ENCODE data around the gene PSPH.
"Not testable (repeated sequence)": the region's sequence is repeated elsewhere in the genome, so short reads cannot be mapped to it uniquely, and the experiment has no call there.

The PSPH gene

DNA sequence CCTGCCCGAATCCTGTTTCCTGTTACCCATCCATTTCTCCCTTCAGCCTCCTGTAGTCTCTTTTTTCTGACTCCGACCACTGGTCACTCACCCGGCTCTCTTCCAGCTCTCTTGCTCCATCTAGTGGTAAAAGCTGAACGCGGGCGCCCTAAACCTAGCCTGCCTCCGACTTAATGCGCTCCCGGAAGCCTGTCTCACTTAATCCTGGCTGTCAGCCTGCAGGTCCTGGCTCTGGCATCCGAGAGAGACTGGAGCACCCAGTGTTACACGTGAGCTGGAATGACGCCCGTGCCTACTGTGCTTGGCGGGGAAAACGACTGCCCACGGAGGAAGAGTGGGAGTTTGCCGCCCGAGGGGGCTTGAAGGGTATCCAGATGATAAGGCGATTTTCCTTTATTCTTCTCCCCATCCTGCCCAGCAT lies 23.1 kb upstream of the PSPH start:
- peaks cover 10 to 19% (median 17%) of the 10 kb centered on the region in 10 experiments for H3K4me1 ChIP-seq
- H3K36me3 ChIP-seq = peaks cover 64 to 98% (median 83%) of the 10 kb centered on the region in 11 experiments
- 0 out of 22 replicates have a peak overlapping the region, but pooled peaks of 1 of the 11 experiments have one; percentile 2 for H3K9ac ChIP-seq
- H3K4me2 ChIP-seq = no peak overlapping the region
- no peak overlapping the region for H3K4me3 ChIP-seq
- H3K27ac ChIP-seq = no peak overlapping the region
- no peak for TF ChIP-seq Cebpa-rat (IDR thresholded peaks at IDR 0.05)
- H3K27me3 ChIP-seq = no peaks in the 10 kb centered on the region
- H3K9me3 ChIP-seq (replicated peaks in 1 of 11) = no peaks in the 10 kb centered on the region
- H4K20me1 ChIP-seq = peaks cover 0 to 40% (median 13%) of the 10 kb centered on the region in 11 experiments; a peak in 11 of 22 replicates

DNA sequence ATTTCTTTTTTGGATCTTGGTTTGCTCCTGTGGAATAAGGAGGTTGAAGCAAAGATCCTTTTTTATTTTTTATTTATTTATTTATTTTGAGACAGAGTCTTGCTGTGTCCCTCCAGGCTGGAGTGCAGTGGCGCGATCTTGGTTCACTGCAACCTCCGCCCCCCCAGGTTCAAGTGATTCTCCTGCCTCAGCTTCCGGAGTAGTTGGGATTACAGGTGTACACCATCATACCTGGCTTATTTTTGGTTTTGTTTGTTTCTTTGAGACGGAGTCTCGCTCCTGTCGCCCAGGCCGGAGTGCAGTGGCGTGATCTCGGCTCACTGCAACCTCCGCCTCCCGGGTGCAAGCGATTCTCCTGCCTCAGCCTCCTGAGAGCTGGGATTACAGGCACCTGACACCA lies 15.1 kb upstream of the PSPH start:
- not testable (repeated sequence) for H3K27me3 ChIP-seq; H3K4me3 ChIP-seq; H3K27ac ChIP-seq; H3K9me3 ChIP-seq (replicated peaks in 1 of 11); H3K9ac ChIP-seq
- Histone ChIP-seq H3K36me3 (peaks cover 43 to 79% (median 69%) of the 10 kb centered on the region in 11 experiments), H4K20me1 (peaks cover 0 to 51% (median 23%) of the 10 kb centered on the region in 11 experiments; a peak in 17 of 22 replicates), H3K4me2 (0 out of 22 replicates have a peak overlapping the region, but pooled peaks of 2 of the 11 experiments have one; percentile 75 to 81), H3K4me1 (peaks cover 34 to 44% (median 39%) of the 10 kb centered on the region in 10 experiments)

DNA sequence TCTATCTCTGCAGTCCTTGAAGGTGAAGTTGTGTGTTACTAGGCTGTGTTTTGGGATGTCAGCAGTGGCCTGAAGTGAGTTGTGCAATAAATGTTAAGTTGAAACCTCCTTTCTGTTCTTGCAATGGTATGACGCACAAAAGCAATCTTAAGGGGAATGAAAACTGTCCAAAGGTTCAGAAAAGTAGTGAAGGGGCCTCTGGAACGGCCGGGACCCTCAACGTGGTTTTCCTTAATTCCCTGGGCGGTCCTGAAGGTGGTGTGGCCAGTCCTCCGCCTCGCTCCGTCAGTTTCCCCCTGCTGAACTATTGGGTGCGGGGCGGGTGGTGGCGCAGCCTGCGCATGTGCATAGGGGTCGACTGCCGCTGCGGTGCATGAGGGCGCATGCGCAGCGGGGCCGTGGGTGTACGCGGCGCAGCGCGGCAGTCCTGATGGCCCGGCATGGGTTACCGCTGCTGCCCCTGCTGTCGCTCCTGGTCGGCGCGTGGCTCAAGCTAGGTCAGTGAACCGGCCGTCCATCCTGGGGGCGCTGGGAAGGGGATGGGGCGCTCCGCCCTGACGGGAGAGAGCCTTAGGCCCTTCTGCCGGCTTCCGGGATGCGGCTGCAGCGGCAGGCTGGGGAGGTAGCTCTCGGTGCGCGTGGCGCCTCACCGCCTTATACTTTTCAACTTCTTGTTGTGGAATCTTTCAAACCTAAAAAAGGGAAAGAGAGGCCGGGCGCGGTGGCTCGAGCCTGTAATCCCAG lies 12.8 kb upstream of the PSPH start, which contains the start of gene SUMF2:
SUMF2 (plus strand) TSS at position 405 of the 744 bp plus-strand sequence; CDS start at position 431, 26 bp downstream.
- Histone ChIP-seq H4K20me1 (peaks cover 0 to 70% (median 40%) of the 10 kb centered on the region in 11 experiments; a peak in 19 of 22 replicates), H3K9me3 (replicated peaks in 1 of 11) (no peaks in the 10 kb centered on the region), H3K4me2 (peak within 1 kb of the TSS; percentile 67 to 90 (median 82)), H3K9ac (peak within 1 kb of the TSS; percentile 87 to 97 (median 93)), H3K27me3 (no peaks in the 10 kb centered on the region), H3K36me3 (peaks cover 43 to 79% (median 69%) of the 10 kb centered on the region in 11 experiments), H3K4me1 (peaks cover 36 to 67% (median 54%) of the 10 kb centered on the region in 10 experiments), H3K27ac (peak within 1 kb of the TSS; percentile 80 to 97 (median 93)), H3K4me3 (peak within 1 kb of the TSS; percentile 73 to 88 (median 82))
- peak; percentile 33 to 91 (median 67); a peak in 14 of 22 replicates for TF ChIP-seq Cebpa-rat (IDR thresholded peaks at IDR 0.05)

DNA sequence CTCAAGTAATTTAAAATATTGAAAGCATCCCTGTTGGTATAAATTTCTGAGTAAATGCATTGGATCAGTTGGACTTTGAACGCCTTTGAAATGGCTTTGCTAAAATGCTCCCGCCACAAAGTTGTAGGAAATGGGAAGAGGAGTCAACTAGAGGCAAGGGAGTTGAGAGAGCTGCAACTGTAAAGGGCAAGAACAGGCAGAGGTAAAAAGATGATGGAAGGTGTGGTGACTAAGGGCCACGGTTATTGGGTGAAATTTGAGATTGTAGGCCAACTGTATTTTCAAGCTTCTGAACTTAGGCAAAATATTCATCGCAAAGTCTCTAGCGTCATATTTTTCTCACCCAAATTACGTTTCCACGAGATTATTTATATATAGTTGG lies 12.2 kb upstream of the PSPH start:
- H3K4me1 ChIP-seq = peaks cover 36 to 72% (median 55%) of the 10 kb centered on the region in 10 experiments
- H3K9ac ChIP-seq = peak overlapping the region; percentile 87 to 97 (median 93)
- peak overlapping the region in 9 of 10 experiments; percentile 73 to 88 (median 82); a peak in 15 of 20 replicates for H3K4me3 ChIP-seq
- H3K27me3 ChIP-seq = no peaks in the 10 kb centered on the region
- peaks cover 0 to 76% (median 46%) of the 10 kb centered on the region in 11 experiments; a peak in 19 of 22 replicates for H4K20me1 ChIP-seq
- peaks cover 43 to 79% (median 69%) of the 10 kb centered on the region in 11 experiments for H3K36me3 ChIP-seq
- no peaks in the 10 kb centered on the region for H3K9me3 ChIP-seq (replicated peaks in 1 of 11)
- TF ChIP-seq Cebpa-rat (IDR thresholded peaks at IDR 0.05) = no peak
- H3K4me2 ChIP-seq = peak overlapping the region; percentile 67 to 90 (median 82)
- H3K27ac ChIP-seq = peak overlapping the region; percentile 80 to 97 (median 93)

DNA sequence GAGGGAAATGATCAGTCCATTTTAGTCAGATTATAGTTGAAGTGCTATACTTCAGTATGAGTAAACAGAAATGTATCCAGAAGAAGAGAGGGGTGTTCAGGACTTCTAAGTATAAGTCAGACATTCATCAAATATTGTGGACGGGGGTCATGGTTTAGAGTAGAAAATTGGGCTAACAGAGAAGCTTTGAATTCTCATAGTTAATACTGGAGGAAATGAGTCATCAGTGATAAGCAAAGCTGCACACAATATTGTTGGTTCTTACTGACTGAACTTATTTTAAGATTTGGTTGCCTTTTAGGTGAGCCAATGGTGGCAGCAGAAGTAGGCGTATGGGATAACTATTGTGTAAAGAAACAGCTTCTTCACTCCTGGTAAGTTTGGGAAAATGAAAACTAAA lies 11.1 kb upstream of the PSPH start:
- Histone ChIP-seq H3K9ac (peak overlapping the region in 9 of 11 experiments; percentile 16 to 95 (median 38); a peak in 11 of 22 replicates), H3K4me1 (peaks cover 36 to 77% (median 55%) of the 10 kb centered on the region in 10 experiments), H4K20me1 (peaks cover 0 to 77% (median 57%) of the 10 kb centered on the region in 11 experiments; a peak in 19 of 22 replicates), H3K36me3 (peaks cover 51 to 79% (median 70%) of the 10 kb centered on the region in 11 experiments), H3K27ac (peak overlapping the region; percentile 5 to 97 (median 93); a peak in 21 of 22 replicates), H3K4me2 (peak overlapping the region; percentile 43 to 86 (median 81)), H3K9me3 (replicated peaks in 1 of 11) (no peaks in the 10 kb centered on the region), H3K27me3 (no peaks in the 10 kb centered on the region), H3K4me3 (peak overlapping the region in 5 of 10 experiments; percentile 2 to 33 (median 13); a peak in 4 of 20 replicates)
- no peak for TF ChIP-seq Cebpa-rat (IDR thresholded peaks at IDR 0.05)

DNA sequence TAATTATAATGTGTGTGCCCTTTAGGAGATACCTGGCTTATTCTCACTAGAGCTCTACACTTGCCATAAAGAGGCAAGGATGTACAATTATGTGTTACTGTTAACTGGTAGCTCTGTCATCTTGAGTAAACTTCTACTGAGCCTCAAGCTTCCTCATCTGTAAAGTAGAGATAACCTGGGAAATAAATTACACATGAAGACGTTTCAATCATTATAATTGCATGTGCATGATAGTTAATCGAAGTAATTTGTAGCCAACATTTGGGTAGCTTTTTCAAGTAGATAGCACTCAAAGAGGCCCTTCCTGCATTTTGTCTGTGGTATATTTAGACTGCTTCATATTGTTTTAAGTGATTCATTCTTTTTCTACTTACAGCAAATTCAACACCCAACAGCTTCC lies 2.7 kb upstream of the PSPH start:
- Histone ChIP-seq H3K36me3 (peaks cover 62 to 67% (median 65%) of the 10 kb centered on the region in 11 experiments), H3K9ac (peak overlapping the region in 8 of 11 experiments; percentile 88 to 99 (median 97); a peak in 10 of 22 replicates), H3K27me3 (no peaks in the 10 kb centered on the region), H4K20me1 (peaks cover 0 to 71% (median 58%) of the 10 kb centered on the region in 11 experiments; a peak in 18 of 22 replicates), H3K4me3 (peak overlapping the region in 7 of 10 experiments; percentile 88 to 100 (median 95); a peak in 10 of 20 replicates), H3K9me3 (replicated peaks in 1 of 11) (no peaks in the 10 kb centered on the region), H3K27ac (peak overlapping the region in 1 of 11 experiments; percentile 91; a peak in 1 of 22 replicates), H3K4me1 (peaks cover 39 to 66% (median 46%) of the 10 kb centered on the region in 10 experiments), H3K4me2 (peak overlapping the region; percentile 81 to 97 (median 90))
- no peak for TF ChIP-seq Cebpa-rat (IDR thresholded peaks at IDR 0.05)

GRCh38 chr7:56053379-56053778 lies 2.1 kb upstream of the PSPH start:
- peak overlapping the region; percentile 88 to 99 (median 96) for H3K9ac ChIP-seq
- peaks cover 38 to 65% (median 45%) of the 10 kb centered on the region in 10 experiments for H3K4me1 ChIP-seq
- H4K20me1 ChIP-seq = peaks cover 0 to 65% (median 52%) of the 10 kb centered on the region in 11 experiments; a peak in 18 of 22 replicates
- peak overlapping the region in 9 of 11 experiments; percentile 22 to 99 (median 95); a peak in 11 of 22 replicates for H3K27ac ChIP-seq
- no peaks in the 10 kb centered on the region for H3K9me3 ChIP-seq (replicated peaks in 1 of 11)
- TF ChIP-seq Cebpa-rat (IDR thresholded peaks at IDR 0.05) = no peak
- peak overlapping the region; percentile 82 to 100 (median 96); a peak in 17 of 20 replicates for H3K4me3 ChIP-seq
- peaks cover 56 to 61% (median 59%) of the 10 kb centered on the region in 11 experiments for H3K36me3 ChIP-seq
- H3K27me3 ChIP-seq = no peaks in the 10 kb centered on the region
- peak overlapping the region; percentile 81 to 97 (median 90) for H3K4me2 ChIP-seq

GRCh38 chr7:56051053-56051338 lies 248 bp downstream of the PSPH start:
- no peak for TF ChIP-seq Cebpa-rat (IDR thresholded peaks at IDR 0.05)
- Histone ChIP-seq H4K20me1 (peaks cover 0 to 42% (median 31%) of the 10 kb centered on the region in 11 experiments; a peak in 18 of 22 replicates), H3K9ac (peak overlapping the region; percentile 88 to 99 (median 96)), H3K4me2 (peak overlapping the region; percentile 67 to 94 (median 85)), H3K27me3 (no peaks in the 10 kb centered on the region), H3K36me3 (peaks cover 32 to 41% (median 36%) of the 10 kb centered on the region in 11 experiments), H3K4me3 (peak overlapping the region; percentile 82 to 100 (median 96)), H3K9me3 (replicated peaks in 1 of 11) (no peaks in the 10 kb centered on the region), H3K4me1 (peaks cover 38 to 54% (median 44%) of the 10 kb centered on the region in 10 experiments), H3K27ac (peak overlapping the region; percentile 81 to 99 (median 95))

DNA sequence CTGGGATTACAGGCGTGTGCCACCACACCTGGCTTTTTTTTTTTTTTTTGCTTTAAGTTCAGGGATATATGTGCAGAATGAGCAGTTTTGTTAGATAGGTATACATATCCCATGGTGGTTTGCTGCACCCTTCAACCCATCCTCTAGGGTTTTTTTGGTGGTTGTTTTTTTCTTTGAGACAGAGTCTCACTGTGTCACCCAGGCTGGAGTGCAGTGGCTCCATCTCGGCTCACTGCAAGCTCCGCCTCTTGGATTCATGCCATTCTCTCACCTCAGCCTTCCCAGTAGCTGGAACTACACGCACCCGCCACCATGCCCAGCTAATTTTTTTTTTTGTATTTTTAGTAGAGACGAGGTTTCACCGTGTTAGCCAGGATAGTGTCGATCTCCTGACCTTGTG lies 2.5 kb downstream of the PSPH start:
- H3K27ac ChIP-seq; H3K27me3 ChIP-seq; H3K4me3 ChIP-seq; H3K4me2 ChIP-seq; H3K9me3 ChIP-seq (replicated peaks in 1 of 11); H3K9ac ChIP-seq: not testable (repeated sequence)
- Histone ChIP-seq H3K36me3 (peaks cover 10 to 30% (median 15%) of the 10 kb centered on the region in 11 experiments), H3K4me1 (peaks cover 21 to 36% (median 27%) of the 10 kb centered on the region in 10 experiments), H4K20me1 (peaks cover 0 to 20% (median 11%) of the 10 kb centered on the region in 11 experiments; a peak in 15 of 22 replicates)

Measured in BLaER1 treated with 17β-estradiol and CSF1 and Interleukin-3, amounts not matched to agents 10 nM and 100 nM (cell line).